NCI-H345 treated with DMSO at 0.1 percent for 48 hours (cell line): ENCODE data around the gene PPP3R2.

ENCODE experiments used
- DNase-seq: peaks from one replicate; lab custom pipeline; 2025; ENCODE audit not compliant: unreplicated experiment; lab: John Stamatoyannopoulos, UW

Gene PPP3R2

GRCh38 chr9:101594796-101595195 is at the start of gene PPP3R2:
TSS of gene PPP3R2 (minus strand) at chr9:101594969. CDS start at chr9:101594921, 48 bp downstream.
- DNase-seq, result no peak

- no peak for DNase-seq
These were observed 45.3 kb upstream of the PPP3R2 start for GRCh38 chr9:101639785-101640665.

- DNase-seq, result no peak
These were observed 44.5 kb upstream of the PPP3R2 start for GRCh38 chr9:101639311-101639710.

GRCh38 chr9:101636247-101636646 is 41.5 kb upstream of the PPP3R2 start:
- no peak for DNase-seq

- no peak for DNase-seq
These were observed 40.7 kb upstream of the PPP3R2 start for GRCh38 chr9:101635473-101635872.

- no peak for DNase-seq
These were observed 40.1 kb upstream of the PPP3R2 start for GRCh38 chr9:101634741-101635409.

GRCh38 chr9:101632611-101633010 is 37.8 kb upstream of the PPP3R2 start:
- DNase-seq, result no peak

GRCh38 chr9:101631892-101632291 is 37.1 kb upstream of the PPP3R2 start:
- DNase-seq, result no peak

- no peak for DNase-seq
These were observed 34.9 kb upstream of the PPP3R2 start for GRCh38 chr9:101629636-101630035.

- DNase-seq, result no peak
These were observed 33.4 kb upstream of the PPP3R2 start for GRCh38 chr9:101628173-101628572.

GRCh38 chr9:101626295-101626694 is 31.5 kb upstream of the PPP3R2 start:
- DNase-seq, result no peak

GRCh38 chr9:101625876-101626275 is 31.1 kb upstream of the PPP3R2 start:
- DNase-seq, result no peak

- no peak for DNase-seq
These were observed 25.7 kb upstream of the PPP3R2 start for GRCh38 chr9:101620452-101620851.

- DNase-seq, result no peak
These were observed 23.9 kb upstream of the PPP3R2 start for GRCh38 chr9:101618698-101619097.

GRCh38 chr9:101605547-101605946 is 10.8 kb upstream of the PPP3R2 start:
- no peak for DNase-seq

GRCh38 chr9:101604296-101604695 is 9.5 kb upstream of the PPP3R2 start:
- no peak for DNase-seq

- peak; percentile 60 for DNase-seq
These were observed 7.4 kb upstream of the PPP3R2 start for GRCh38 chr9:101601904-101602765.

- DNase-seq, result no peak
These were observed 1.4 kb downstream of the PPP3R2 start for GRCh38 chr9:101593345-101593744.

GRCh38 chr9:101592788-101593187 is 2.0 kb downstream of the PPP3R2 start:
- no peak for DNase-seq

GRCh38 chr9:101591787-101592446 is 2.9 kb downstream of the PPP3R2 start:
- no peak for DNase-seq

- DNase-seq, result no peak
These were observed 3.9 kb downstream of the PPP3R2 start for GRCh38 chr9:101590901-101591300.
